SH-SY5Y (cell line): Measurements from ENCODE around the gene CWC25.

Experiments
- GATA2 ChIP-seq: IDR thresholded peaks from 2 replicates; pipeline ENCODE4 v1.6.1; 2011; ENCODE audit warnings: mild to moderate bottlenecking, low read depth, low read length
- GATA3 ChIP-seq: IDR thresholded peaks from 2 replicates; pipeline ENCODE4 v1.6.1; 2011; ENCODE audit warnings: low read depth, mild to moderate bottlenecking, low read length, moderate library complexity

CWC25 gene

GRCh38 chr17:38824899-38825761 lies at the start of gene CWC25:
TSS of gene CWC25 (minus strand) at chr17:38825321. CDS start at chr17:38825183, 138 bp downstream.
- TF ChIP-seq GATA2 (no peak), GATA3 (no peak)

- no peak for TF ChIP-seq GATA3
- no peak for TF ChIP-seq GATA2
Measured at GRCh38 chr17:38873640-38874380, 48.7 kb upstream of the CWC25 start.

GRCh38 chr17:38872671-38873385 lies 47.7 kb upstream of the CWC25 start:
- TF ChIP-seq GATA3 (no peak), GATA2 (no peak)

DNA sequence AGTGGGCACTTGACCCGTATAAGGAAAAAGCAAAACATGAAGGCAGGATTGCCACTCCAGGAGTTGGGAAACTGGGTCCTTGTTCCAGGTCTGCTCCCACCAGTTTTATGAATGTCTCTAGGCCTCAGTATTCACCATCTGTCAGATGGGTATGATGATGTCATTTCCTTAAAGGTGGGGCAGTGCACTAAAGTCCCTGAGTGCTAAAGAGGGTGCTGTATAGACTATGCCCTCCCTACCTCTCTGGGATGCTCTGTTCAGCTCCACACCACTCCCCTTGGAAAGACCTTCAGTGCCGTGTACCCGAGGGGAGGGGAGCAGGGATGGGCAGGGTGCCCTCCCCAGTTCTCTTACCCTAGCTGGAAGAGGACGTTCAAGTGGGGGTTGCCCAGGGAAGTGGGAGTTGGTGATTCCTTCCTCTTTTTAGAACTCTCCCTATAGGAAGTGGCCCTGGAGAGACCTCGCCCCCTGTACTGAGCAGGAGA lies 46.9 kb upstream of the CWC25 start:
- TF ChIP-seq GATA3 (no peak), GATA2 (no peak)

DNA sequence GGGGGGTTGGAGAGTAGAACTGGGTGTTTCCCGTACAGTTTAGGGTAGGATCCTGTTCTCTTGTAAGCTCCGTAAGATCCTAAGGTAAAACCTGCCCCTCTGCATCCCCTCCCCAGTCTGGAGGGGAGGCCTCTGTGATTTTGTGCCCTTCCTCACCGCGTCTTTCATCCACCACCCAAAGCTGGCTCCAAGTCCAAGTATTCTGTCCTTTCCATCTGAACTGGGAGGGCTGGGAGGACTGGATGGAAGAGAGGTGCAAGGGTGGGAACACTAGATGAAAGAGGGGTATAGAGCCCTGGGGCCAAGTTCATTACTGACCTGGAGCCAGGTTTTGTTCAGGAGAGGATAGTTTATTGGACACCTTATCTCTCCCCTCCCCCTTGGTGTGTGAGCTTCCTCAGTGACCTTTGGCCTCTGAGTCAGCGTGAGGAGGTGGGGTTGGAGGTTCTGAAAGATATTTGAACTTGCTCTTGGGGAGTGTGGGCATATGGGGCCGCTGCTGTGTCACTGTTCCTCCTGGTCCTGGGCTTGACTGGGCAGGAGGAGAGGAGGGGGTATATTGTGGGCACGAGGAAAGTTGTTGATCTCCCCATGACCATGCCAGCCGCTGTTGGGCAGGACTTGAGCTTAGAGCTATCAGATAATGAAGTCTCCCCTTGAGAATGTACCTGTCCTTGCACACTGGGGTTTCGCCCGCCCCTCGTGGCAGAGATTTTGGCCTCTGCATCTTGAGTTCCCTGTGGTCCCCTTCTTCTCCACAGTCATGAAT lies 46.3 kb upstream of the CWC25 start:
- TF ChIP-seq GATA3 (no peak), GATA2 (no peak)

- TF ChIP-seq GATA3: no peak
- TF ChIP-seq GATA2: no peak
Measured at GRCh38 chr17:38870259-38871165, 45.4 kb upstream of the CWC25 start.

- TF ChIP-seq GATA3 (no peak), GATA2 (no peak; the same call in 1 of the 2 replicates)
Measured at GRCh38 chr17:38869526-38870258, 44.6 kb upstream of the CWC25 start, which contains the start of gene LASP1. TSS of gene LASP1 (plus strand) at chr17:38870058. CDS start at chr17:38870190, 132 bp downstream.

DNA sequence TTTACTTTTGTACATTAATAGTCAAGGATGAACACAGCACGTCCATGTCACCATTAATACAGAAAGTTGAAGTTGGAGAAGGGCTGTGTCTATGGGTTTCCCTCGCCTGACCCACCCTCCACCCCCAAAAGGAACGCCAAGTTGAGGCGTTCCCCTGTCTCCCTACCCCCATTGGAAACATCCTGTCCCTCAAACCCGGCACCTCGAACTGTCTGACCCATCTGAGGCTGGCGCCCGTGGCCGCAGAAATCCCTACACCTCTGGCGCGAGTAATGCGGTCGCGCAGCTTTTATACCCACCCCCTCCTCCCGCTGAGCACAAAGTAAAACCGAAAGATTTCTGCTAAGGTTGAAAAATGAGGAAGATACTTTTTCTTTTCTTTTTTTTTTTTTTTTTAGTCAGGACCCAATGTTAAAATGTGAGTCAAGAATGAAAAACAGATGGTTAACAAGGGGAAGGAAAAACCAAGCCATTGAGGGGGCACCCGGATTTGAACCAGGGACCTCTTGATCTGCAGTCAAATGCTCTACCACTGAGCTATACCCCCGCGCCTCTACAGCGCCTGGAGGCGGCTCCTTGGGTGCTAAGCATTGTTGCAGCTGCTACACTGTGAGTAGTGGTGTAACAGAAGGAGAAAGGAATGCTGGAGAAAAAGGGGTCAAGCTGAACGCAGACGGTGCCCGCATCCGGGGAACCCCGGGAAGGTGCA lies 43.9 kb upstream of the CWC25 start:
- TF ChIP-seq GATA3 (no peak), GATA2 (no peak)

DNA sequence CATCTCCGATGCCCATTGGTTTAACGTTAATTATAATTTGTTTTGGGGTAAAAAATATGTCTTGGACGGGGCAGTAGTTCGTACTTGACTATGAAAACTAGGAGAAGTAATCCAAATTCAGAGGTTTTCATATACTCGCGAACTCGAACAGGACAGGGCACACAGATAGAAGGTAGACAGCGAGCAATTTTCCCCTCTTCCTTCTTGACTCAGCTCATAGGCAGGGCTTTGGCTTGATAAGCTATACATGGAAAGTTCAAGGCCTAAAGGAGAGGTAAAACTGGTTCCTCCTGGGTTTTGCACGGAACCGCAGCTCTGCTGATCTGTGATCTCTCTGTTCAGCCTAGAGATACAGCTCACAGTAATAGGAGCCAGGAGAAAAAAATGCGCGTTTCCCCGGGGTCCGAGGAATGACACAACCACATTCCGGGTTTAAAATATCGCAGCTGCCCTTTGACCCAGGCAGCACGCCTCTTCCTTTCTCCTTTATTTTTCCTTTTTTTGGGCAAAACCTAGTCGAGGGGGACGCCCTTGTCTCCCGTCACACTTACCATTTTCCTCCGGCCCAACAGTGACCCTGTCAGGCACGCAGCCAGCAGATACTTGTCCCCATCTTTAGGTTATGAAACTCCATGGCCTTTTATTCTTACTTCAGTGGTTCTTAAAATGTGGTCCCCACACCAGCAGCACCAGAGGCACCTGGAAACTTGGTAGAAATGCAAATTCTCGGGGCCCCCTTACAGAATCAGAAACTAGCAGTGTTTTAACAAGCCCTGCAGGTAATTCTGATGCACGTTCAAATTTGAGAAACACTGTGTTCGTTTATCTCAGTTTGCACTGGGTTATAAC lies 43.1 kb upstream of the CWC25 start:
- TF ChIP-seq GATA2 (no peak), GATA3 (no peak)

DNA sequence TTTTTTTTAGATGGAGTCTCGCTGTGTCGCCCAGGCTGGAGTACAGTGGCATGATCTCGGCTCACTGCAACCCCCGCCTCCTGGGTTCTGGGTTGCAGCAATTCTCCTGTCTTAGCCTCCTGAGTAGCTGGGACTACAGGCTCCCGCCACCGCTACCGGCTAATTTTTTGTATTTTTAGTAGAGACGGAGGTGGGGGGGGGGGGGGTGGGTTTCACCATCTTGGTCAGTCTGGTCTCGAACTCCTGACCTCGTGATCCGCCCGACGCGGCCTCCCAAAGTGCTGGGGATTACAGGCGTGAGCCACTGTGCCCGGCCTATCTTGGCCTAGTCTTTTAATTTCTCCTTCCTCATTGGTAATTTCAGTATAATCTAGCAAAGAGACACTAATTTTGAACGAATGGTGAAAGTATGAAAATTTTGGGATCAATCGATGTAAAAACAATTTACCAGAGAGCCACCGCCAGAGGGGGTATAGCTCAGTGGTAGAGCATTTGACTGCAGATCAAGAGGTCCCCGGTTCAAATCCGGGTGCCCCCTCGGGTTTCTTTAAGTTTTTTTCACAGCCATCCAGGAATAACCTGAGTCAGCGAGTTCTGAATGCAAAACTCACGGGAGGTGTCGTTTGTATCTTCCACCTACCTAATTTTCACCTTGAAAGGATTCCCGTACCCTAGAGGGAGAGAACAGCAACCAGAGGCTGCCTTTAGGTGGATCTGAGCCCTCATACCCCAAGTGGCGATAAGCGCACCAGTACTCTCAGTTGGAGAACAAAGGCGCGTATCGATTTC lies 42.3 kb upstream of the CWC25 start:
- no peak for TF ChIP-seq GATA2
- TF ChIP-seq GATA3: no peak
